GM19468 (cell line): ENCODE data around the gene PTK7.
"Not testable (repeated sequence)": the region's sequence is repeated elsewhere in the genome, so short reads cannot be mapped to it uniquely, and the experiment has no call there.

Experiments
- ATAC-seq: cut with Tn5 transposase; IDR thresholded peaks from one replicate; pipeline ENCODE4 v1.9.1; 2021; ENCODE audit warnings: mild to moderate bottlenecking, moderate library complexity, moderate number of reproducible peaks; ENCODE audit not compliant: unreplicated experiment; ENCODE audit errors: extremely low read depth

PTK7 gene

GRCh38 chr6:43138267-43138666 lies 62.2 kb downstream of the PTK7 start:
- no peak for ATAC-seq

- not testable (repeated sequence) for ATAC-seq
Observed at GRCh38 chr6:43139973-43140372, 63.9 kb downstream of the PTK7 start.

GRCh38 chr6:43141644-43142043 lies 65.5 kb downstream of the PTK7 start:
- ATAC-seq, result no peak

- no peak for ATAC-seq
Observed at GRCh38 chr6:43142101-43142500, 66.0 kb downstream of the PTK7 start.

GRCh38 chr6:43143235-43144128 lies 67.4 kb downstream of the PTK7 start:
- ATAC-seq, result no peak

GRCh38 chr6:43144879-43145278 lies 68.8 kb downstream of the PTK7 start:
- no peak for ATAC-seq

- ATAC-seq, result no peak
Observed at GRCh38 chr6:43146261-43146660, 70.1 kb downstream of the PTK7 start.

GRCh38 chr6:43146709-43147688 lies 70.9 kb downstream of the PTK7 start:
- no peak for ATAC-seq

GRCh38 chr6:43147691-43148477 lies 71.8 kb downstream of the PTK7 start:
- ATAC-seq, result no peak

- ATAC-seq, result no peak
Observed at GRCh38 chr6:43149265-43149664, 73.2 kb downstream of the PTK7 start.

GRCh38 chr6:43150051-43150751 lies 74.1 kb downstream of the PTK7 start:
- ATAC-seq, result no peak

GRCh38 chr6:43159599-43159998 lies 83.5 kb downstream of the PTK7 start:
- no peak for ATAC-seq

- ATAC-seq, result no peak
Observed at GRCh38 chr6:43163899-43164298, 87.8 kb downstream of the PTK7 start.

GRCh38 chr6:43170417-43170930 lies 94.4 kb downstream of the PTK7 start:
- no peak for ATAC-seq

GRCh38 chr6:43170931-43171706 lies 95.0 kb downstream of the PTK7 start, which contains the start of gene SRF:
TSS of gene SRF (plus strand) at chr6:43171269. CDS start at chr6:43171657, 388 bp downstream.
- peak; percentile 33 for ATAC-seq

- ATAC-seq, result no peak
Observed at GRCh38 chr6:43171707-43172103, 95.6 kb downstream of the PTK7 start.

GRCh38 chr6:43172104-43173007 lies 96.2 kb downstream of the PTK7 start:
- no peak for ATAC-seq
